Neural progenitor cell (in vitro differentiated cells): ENCODE results near the gene ZCCHC14. TPM values are rescaled to one million over a fixed set of nuclear protein-coding genes. Genes with fewer than 3 reads are reported as not detected.
A peak's percentile ranks its signal among the peaks of the same experiment; 100 is the strongest.

Source experiments
- DNase-seq: peaks from one replicate; pipeline ENCODE4 v3.0.0-alpha.2; 2016; ENCODE audit warnings: low spot score
- H2AFZ ChIP-seq: fragments of 200-600 bp; sonication (generic); replicated peaks from 2 replicates; pipeline ENCODE4 v1.6.1; 2016; ENCODE audit warnings: antibody characterized with exemption
- H3F3A ChIP-seq: fragments of 200-600 bp; sonication (generic); 2 replicates; pipeline ENCODE4 v1.6.1; 2016; ENCODE audit warnings: antibody characterized with exemption, low read depth
- H3K27ac ChIP-seq: fragments of 200-600 bp; sonication (generic); 2 replicates; pipeline ENCODE4 v1.5.1; 2016; ENCODE audit warnings: mild to moderate bottlenecking
- H3K27me3 ChIP-seq: fragments of 200-600 bp; sonication (generic); 2 replicates; pipeline ENCODE4 v1.6.1; 2016; ENCODE audit warnings: mild to moderate bottlenecking, moderate library complexity
- H3K36me3 ChIP-seq: fragments of 200-600 bp; sonication (generic); 2 replicates; pipeline ENCODE4 v1.5.1; 2016
- H3K4me1 ChIP-seq: fragments of 200-600 bp; sonication (generic); 2 replicates; pipeline ENCODE4 v1.6.1; 2016; ENCODE audit warnings: mixed run types
- H3K4me2 ChIP-seq: fragments of 200-600 bp; sonication (generic); 2 replicates; pipeline ENCODE4 v1.6.1; 2016
- H3K4me3 ChIP-seq: fragments of 200-600 bp; sonication (generic); 2 replicates; pipeline ENCODE4 v1.5.1; 2016
- H3K79me2 ChIP-seq: fragments of 200-600 bp; sonication (generic); 2 replicates; pipeline ENCODE4 v1.6.1; 2016; ENCODE audit warnings: low read depth
- H3K9ac ChIP-seq: fragments of 200-600 bp; sonication (generic); 2 replicates; pipeline ENCODE4 v1.6.1; 2016
- H3K9me3 ChIP-seq: fragments of 200-600 bp; sonication (generic); 2 replicates; pipeline ENCODE4 v1.5.1; 2016; ENCODE audit warnings: low read depth
- H4K20me1 ChIP-seq: fragments of 200-600 bp; sonication (generic); 2 replicates; pipeline ENCODE4 v1.6.1; 2016; ENCODE audit warnings: low read depth
- H3K27ac Mint-ChIP-seq: 3 replicates; pipeline ENCODE4 v1.8.0; 2021; ENCODE audit warnings: mixed read lengths
- H3K27me3 Mint-ChIP-seq: 2 replicates; pipeline ENCODE4 v1.8.0; 2022; ENCODE audit warnings: low read depth, mild to moderate bottlenecking, inconsistent platforms, moderate library complexity, mixed read lengths; ENCODE audit not compliant: insufficient read depth
- H3K36me3 Mint-ChIP-seq: 3 replicates; pipeline ENCODE4 v1.8.0; 2021; ENCODE audit warnings: mixed read lengths
- H3K4me1 Mint-ChIP-seq: 3 replicates; pipeline ENCODE4 v1.8.0; 2021; ENCODE audit warnings: mixed read lengths
- H3K4me3 Mint-ChIP-seq: 3 replicates; pipeline ENCODE4 v1.8.0; 2021; ENCODE audit warnings: mild to moderate bottlenecking, moderate library complexity, mixed read lengths
- H3K9me3 Mint-ChIP-seq: 3 replicates; pipeline ENCODE4 v1.8.0; 2020; ENCODE audit warnings: mixed read lengths
- EZH2 ChIP-seq: fragments of 200-600 bp; sonication (generic); IDR thresholded peaks from 2 replicates; pipeline ENCODE4 v1.6.1; 2017; ENCODE audit warnings: antibody characterized with exemption, mild to moderate bottlenecking, moderate library complexity
- EZH2phosphoT487 ChIP-seq: fragments of 200-600 bp; sonication (generic); IDR thresholded peaks from 2 replicates; pipeline ENCODE4 v1.6.1; 2017; ENCODE audit warnings: antibody characterized with exemption
- total RNA-seq: library from RNA; depleted of rRNA; stranded (reverse); fragments of >200 nt; gene quantifications from 2 replicates; pipeline ENCODE4 v1.2.3, GENCODE V29; 2015; ENCODE audit warnings: low replicate concordance
- TF ChIP-seq, protein P1 (sequence below): fragments of 200-600 bp; sonication (generic); IDR thresholded peaks from 2 replicates; pipeline ENCODE4 v1.5.1; 2017; ENCODE audit warnings: antibody characterized with exemption, mild to moderate bottlenecking

Gene ZCCHC14
- total RNA-seq, 1 donor from 2014 or later: 10.3 TPM

DNA sequence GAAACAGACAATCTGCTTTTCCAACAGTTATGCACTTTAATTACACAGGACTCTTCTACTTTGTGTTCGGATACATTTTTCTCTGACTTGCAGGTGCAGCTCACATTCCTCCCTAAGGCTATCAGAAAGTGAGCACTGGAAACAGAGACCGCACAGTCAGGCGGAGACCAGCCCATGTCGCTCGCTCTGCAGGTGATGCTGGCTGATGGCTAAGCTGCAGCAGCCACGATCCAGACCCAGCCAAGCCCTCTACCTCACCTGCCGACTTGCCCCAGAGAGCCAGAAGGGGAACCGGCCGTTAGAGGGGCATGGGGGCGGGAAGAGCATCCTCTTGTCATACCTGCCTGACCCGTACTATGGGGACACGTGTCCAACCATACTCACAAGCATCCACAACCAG, 66.9 kb downstream of the ZCCHC14 start:
- peaks cover 25% of the 10 kb centered on the region for H3K4me1 Mint-ChIP-seq
- H3K27me3 Mint-ChIP-seq: no peaks in the 10 kb centered on the region
- H4K20me1 ChIP-seq: peaks cover 41% of the 10 kb centered on the region
- H3K36me3 ChIP-seq: no peaks in the 10 kb centered on the region
- no peak overlapping the region for H3K9ac ChIP-seq
- H3K9me3 ChIP-seq: no peaks in the 10 kb centered on the region
- peaks cover 19% of the 10 kb centered on the region for H3K4me1 ChIP-seq
- peaks cover 18% of the 10 kb centered on the region for H3K36me3 Mint-ChIP-seq
- H3K4me3 Mint-ChIP-seq: no peak overlapping the region
- H3K4me3 ChIP-seq: no peak overlapping the region
- no peak overlapping the region for H3K4me2 ChIP-seq
- peaks cover 3% of the 10 kb centered on the region for H3K79me2 ChIP-seq
- no peak overlapping the region for H3K27ac Mint-ChIP-seq
- DNase-seq: no peak
- H3F3A ChIP-seq: no peaks in the 10 kb centered on the region
- TF ChIP-seq EZH2: no peak
- TF ChIP-seq, protein P1, sequence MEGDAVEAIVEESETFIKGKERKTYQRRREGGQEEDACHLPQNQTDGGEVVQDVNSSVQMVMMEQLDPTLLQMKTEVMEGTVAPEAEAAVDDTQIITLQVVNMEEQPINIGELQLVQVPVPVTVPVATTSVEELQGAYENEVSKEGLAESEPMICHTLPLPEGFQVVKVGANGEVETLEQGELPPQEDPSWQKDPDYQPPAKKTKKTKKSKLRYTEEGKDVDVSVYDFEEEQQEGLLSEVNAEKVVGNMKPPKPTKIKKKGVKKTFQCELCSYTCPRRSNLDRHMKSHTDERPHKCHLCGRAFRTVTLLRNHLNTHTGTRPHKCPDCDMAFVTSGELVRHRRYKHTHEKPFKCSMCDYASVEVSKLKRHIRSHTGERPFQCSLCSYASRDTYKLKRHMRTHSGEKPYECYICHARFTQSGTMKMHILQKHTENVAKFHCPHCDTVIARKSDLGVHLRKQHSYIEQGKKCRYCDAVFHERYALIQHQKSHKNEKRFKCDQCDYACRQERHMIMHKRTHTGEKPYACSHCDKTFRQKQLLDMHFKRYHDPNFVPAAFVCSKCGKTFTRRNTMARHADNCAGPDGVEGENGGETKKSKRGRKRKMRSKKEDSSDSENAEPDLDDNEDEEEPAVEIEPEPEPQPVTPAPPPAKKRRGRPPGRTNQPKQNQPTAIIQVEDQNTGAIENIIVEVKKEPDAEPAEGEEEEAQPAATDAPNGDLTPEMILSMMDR: no peak
- TF ChIP-seq EZH2phosphoT487: no peak
- H3K9me3 Mint-ChIP-seq: no peaks in the 10 kb centered on the region
- H2AFZ ChIP-seq: no peak overlapping the region
- H3K27ac ChIP-seq: no peak overlapping the region
- H3K27me3 ChIP-seq: no peaks in the 10 kb centered on the region

DNA sequence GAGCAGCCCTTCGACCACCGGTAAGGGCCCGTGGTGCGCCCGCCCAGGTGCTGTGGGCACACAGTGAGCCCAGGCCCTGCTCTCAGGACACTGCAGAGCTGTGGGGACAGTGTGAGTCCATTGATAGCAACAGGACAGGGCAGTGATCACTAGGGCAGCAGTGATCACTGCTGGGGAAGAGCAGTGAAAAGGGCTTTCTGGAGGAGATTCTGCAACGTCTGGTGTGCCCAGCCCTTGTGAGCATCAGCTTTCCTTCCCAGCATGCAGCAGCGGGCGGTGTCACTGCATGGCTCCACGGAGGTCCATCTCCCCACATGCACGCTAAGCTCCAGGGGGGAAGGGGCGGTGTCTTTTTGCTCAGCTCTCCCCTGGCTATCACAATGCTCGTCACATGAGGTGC, 68.6 kb downstream of the ZCCHC14 start:
- H3K4me3 Mint-ChIP-seq: no peak overlapping the region
- Histone ChIP-seq H3K79me2 (peaks cover 3% of the 10 kb centered on the region), H3K9ac (no peak overlapping the region), H3K27me3 (no peaks in the 10 kb centered on the region), H4K20me1 (peaks cover 41% of the 10 kb centered on the region), H2AFZ (no peak overlapping the region), H3K4me2 (no peak overlapping the region), H3K36me3 (no peaks in the 10 kb centered on the region), H3F3A (no peaks in the 10 kb centered on the region), H3K9me3 (no peaks in the 10 kb centered on the region), H3K4me3 (no peak overlapping the region), H3K27ac (no peak overlapping the region), H3K4me1 (peaks cover 19% of the 10 kb centered on the region)
- peaks cover 25% of the 10 kb centered on the region for H3K4me1 Mint-ChIP-seq
- TF ChIP-seq EZH2 (no peak), EZH2phosphoT487 (no peak)
- TF ChIP-seq, protein P1: no peak
- DNase-seq: peak; percentile 29
- no peaks in the 10 kb centered on the region for H3K9me3 Mint-ChIP-seq
- no peaks in the 10 kb centered on the region for H3K27me3 Mint-ChIP-seq
- no peak overlapping the region for H3K27ac Mint-ChIP-seq
- peaks cover 20% of the 10 kb centered on the region for H3K36me3 Mint-ChIP-seq

DNA sequence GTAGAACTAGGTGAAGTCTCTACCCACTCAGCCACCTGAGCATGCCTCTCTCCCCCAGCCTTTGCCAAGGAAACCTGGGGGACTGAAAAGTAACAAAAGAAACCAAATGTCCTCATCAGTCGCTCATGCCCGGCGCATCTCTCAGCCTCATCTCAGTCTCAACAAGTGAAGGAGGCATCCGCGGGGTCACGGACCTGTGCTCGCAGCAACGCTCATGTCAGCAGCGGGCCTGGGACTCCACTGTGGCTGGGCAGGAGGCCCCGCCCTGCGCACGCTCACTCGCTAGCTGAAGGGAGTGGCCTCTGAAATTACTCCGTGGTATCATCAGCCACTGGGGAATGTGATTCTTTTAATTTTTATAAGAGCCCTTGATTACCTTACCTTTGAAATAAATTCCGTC, 69.4 kb downstream of the ZCCHC14 start:
- DNase-seq: no peak
- Mint-ChIP-seq H3K27ac (no peak overlapping the region), H3K9me3 (no peaks in the 10 kb centered on the region), H3K36me3 (peaks cover 22% of the 10 kb centered on the region), H3K27me3 (no peaks in the 10 kb centered on the region), H3K4me1 (peaks cover 24% of the 10 kb centered on the region), H3K4me3 (no peak overlapping the region)
- no peak overlapping the region for H2AFZ ChIP-seq
- H3K4me2 ChIP-seq: no peak overlapping the region
- no peaks in the 10 kb centered on the region for H3K27me3 ChIP-seq
- TF ChIP-seq EZH2phosphoT487: no peak
- TF ChIP-seq EZH2: no peak
- TF ChIP-seq, protein P1: no peak
- H3K9ac ChIP-seq: no peak overlapping the region
- H3K27ac ChIP-seq: no peak overlapping the region
- H4K20me1 ChIP-seq: peaks cover 41% of the 10 kb centered on the region
- H3K9me3 ChIP-seq: no peaks in the 10 kb centered on the region
- H3F3A ChIP-seq: no peaks in the 10 kb centered on the region
- peaks cover 19% of the 10 kb centered on the region for H3K4me1 ChIP-seq
- H3K4me3 ChIP-seq: no peak overlapping the region
- no peaks in the 10 kb centered on the region for H3K36me3 ChIP-seq
- peaks cover 3% of the 10 kb centered on the region for H3K79me2 ChIP-seq
